Left lung (tissue), 10 donors: Measurements from ENCODE around the gene NFS1. TPM values are rescaled to one million over a fixed set of nuclear protein-coding genes. Genes with fewer than 3 reads are reported as not detected.

Experiments
- ATAC-seq: fragments of 200-7000 bp; cut with Tn5 transposase; one replicate; pipeline ENCODE4 v1.9.1; 2020; ENCODE audit warnings: moderate library complexity
- DNase-seq, 4 donors: peaks; one replicate each; pipeline ENCODE4 v3.0.0-alpha.2; 2013 to 2020
- H3K27ac ChIP-seq, 2 donors: fragments of 200-600 bp; sonication (generic) in 1 of 2; one replicate each; pipeline versions ENCODE4 v1.5.0 to v1.8.0; 2020 to 2021
- H3K27me3 ChIP-seq, 2 donors: fragments of 200-600 bp; sonication (generic) in 1 of 2; one replicate each; pipeline versions ENCODE4 v1.5.0 to v1.8.0; 2020 to 2021
- H3K36me3 ChIP-seq, 2 donors: fragments of 200-600 bp; sonication (generic) in 1 of 2; one replicate each; pipeline versions ENCODE4 v1.5.0 to v1.8.0; 2020 to 2021
- H3K4me1 ChIP-seq, 2 donors: fragments of 200-600 bp; one replicate each; pipeline ENCODE4 v1.8.0; 2021
- H3K4me3 ChIP-seq, 2 donors: fragments of 200-600 bp; sonication (generic) in 1 of 2; one replicate each; pipeline versions ENCODE4 v1.5.0 to v1.8.0; 2020 to 2021; ENCODE audit warnings: mild to moderate bottlenecking in 1 of 2
- H3K9me3 ChIP-seq, 2 donors: fragments of 200-600 bp; sonication (generic) in 1 of 2; one replicate each; pipeline versions ENCODE4 v1.5.0 to v1.8.0; 2020 to 2021
- intact Hi-C, 2 donors: fragments of 100-400 bp; cut with DNase I; formaldehyde crosslinking; loops; one replicate each; pipeline versions ENCODE4 v1.11.2 to v1.14.2; 2022
- polyA plus RNA-seq, 6 donors: library from polyadenylated mRNA; unstranded; fragments of 120-200 nt; gene quantifications; one replicate each; pipeline ENCODE4 v1.2.1, GENCODE V29; 2013; ENCODE audit not compliant: insufficient read length in 6 of 6
- total RNA-seq, 2 donors: library from RNA; stranded (reverse); fragmentation: NEBNext Ultra II Directional; extraction: Animal tissue kit (Norgen Biotek cat#: 25700); gene quantifications; one replicate each; pipeline ENCODE4 v1.2.1, GENCODE V29; 2021
- TF ChIP-seq, protein P1 (sequence below), 2 donors: fragments of 200-600 bp; sonication (generic) in 1 of 2; IDR thresholded peaks; one replicate each; pipeline versions ENCODE4 v1.5.0 to v1.8.0; 2021; ENCODE audit warnings: antibody characterized with exemption in 2 of 2
- donor health status: DM: no; HTN: yes; CAD: no.
- donor health status: DM: no; HTN: no; CAD: no.

The NFS1 gene
- total and polyA plus RNA-seq, 8 donors = 18.5 to 32.5 (median 20.5) TPM

GRCh38 chr20:35653430-35653734, 45.8 kb downstream of the NFS1 start:
- no peak for DNase-seq
- TF ChIP-seq, protein P1, sequence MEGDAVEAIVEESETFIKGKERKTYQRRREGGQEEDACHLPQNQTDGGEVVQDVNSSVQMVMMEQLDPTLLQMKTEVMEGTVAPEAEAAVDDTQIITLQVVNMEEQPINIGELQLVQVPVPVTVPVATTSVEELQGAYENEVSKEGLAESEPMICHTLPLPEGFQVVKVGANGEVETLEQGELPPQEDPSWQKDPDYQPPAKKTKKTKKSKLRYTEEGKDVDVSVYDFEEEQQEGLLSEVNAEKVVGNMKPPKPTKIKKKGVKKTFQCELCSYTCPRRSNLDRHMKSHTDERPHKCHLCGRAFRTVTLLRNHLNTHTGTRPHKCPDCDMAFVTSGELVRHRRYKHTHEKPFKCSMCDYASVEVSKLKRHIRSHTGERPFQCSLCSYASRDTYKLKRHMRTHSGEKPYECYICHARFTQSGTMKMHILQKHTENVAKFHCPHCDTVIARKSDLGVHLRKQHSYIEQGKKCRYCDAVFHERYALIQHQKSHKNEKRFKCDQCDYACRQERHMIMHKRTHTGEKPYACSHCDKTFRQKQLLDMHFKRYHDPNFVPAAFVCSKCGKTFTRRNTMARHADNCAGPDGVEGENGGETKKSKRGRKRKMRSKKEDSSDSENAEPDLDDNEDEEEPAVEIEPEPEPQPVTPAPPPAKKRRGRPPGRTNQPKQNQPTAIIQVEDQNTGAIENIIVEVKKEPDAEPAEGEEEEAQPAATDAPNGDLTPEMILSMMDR (IDR thresholded peaks at IDR 0.05) = no peak
- Histone ChIP-seq H3K4me3 (no peak overlapping the region), H3K36me3 (peaks cover 3 to 42% of the 10 kb centered on the region in 2 donors), H3K27ac (no peak overlapping the region), H3K4me1 (peaks cover 19 to 44% of the 10 kb centered on the region in 2 donors), H3K27me3 (no peaks in the 10 kb centered on the region), H3K9me3 (no peaks in the 10 kb centered on the region)
- no peak for ATAC-seq
- intact Hi-C loops = no loop called here

DNA sequence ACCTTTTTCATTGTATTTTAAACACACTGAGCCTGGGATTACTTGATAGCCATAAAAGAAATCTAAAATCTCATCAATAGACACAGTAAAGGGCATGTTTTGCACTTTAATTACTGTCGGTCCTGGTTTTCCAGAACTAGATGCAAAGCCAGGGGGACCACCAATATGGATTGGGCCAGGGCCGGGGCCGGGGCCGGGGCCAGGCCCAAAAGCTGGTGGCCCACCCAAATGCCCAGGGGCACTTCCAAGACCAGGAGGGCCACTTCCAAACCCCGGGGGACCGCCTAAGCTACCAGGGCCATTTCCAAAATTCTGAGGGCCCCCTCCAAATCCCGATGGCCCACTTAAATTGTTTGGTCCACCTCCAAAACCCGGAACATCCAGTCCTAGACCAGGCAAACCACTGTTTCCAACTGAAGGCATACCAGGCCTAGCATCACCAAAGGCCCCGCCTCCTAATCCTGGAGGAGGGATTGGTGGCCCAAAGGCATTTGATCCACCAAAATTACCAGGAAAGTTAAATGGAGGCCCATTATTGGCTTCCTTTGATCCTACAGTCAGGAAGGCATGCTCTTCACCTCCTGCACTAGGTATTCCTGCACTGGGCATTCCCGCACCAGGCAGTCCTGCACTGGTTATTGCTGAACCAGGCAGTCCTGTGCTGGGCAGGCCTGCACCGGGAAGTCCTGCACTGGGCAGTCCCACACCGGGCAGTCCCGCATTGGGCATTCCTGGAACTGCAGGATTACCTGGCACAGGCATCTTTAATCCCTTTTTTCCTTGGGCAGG, 46.3 kb downstream of the NFS1 start:
- Histone ChIP-seq H3K9me3 (no peaks in the 10 kb centered on the region), H3K4me3 (no peak overlapping the region), H3K4me1 (peaks cover 14 to 42% of the 10 kb centered on the region in 2 donors), H3K27ac (no peak overlapping the region), H3K27me3 (no peaks in the 10 kb centered on the region), H3K36me3 (peaks cover 3 to 42% of the 10 kb centered on the region in 2 donors)
- intact Hi-C loops = no loop called here
- DNase-seq (no peak), ATAC-seq (no peak)
- TF ChIP-seq, protein P1 (IDR thresholded peaks at IDR 0.05) = no peak

DNA sequence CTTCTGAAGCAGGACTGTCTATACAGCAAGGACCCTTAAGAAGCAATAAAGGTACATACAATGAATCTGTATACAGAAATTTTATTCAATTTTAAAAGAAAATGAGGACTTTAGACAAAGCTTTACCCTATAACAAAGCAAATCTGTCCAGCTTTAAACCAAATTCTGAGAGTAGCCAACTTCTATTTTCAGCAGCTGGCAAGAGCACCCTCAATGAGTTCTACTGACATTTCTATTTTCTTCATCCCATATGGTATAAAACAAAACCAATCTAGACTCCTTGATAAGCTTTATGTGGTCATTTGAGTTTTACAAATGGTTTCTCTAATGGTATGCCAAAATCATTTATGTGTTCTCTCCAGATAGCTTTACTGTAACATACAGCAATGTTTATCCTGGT, 47.2 kb downstream of the NFS1 start:
- H3K27ac ChIP-seq = no peak overlapping the region
- no peaks in the 10 kb centered on the region for H3K9me3 ChIP-seq
- no peak for DNase-seq
- peaks cover 6 to 34% of the 10 kb centered on the region in 2 donors for H3K4me1 ChIP-seq
- H3K27me3 ChIP-seq = no peaks in the 10 kb centered on the region
- no peak overlapping the region for H3K4me3 ChIP-seq
- TF ChIP-seq, protein P1 (IDR thresholded peaks at IDR 0.05) = no peak
- intact Hi-C loops = no loop called here
- ATAC-seq = no peak
- H3K36me3 ChIP-seq = peaks cover 3 to 42% of the 10 kb centered on the region in 2 donors

GRCh38 chr20:35650632-35651031, 48.5 kb downstream of the NFS1 start:
- Histone ChIP-seq H3K4me1 (peaks cover 6 to 34% of the 10 kb centered on the region in 2 donors), H3K27ac (no peak overlapping the region), H3K36me3 (peaks cover 3 to 37% of the 10 kb centered on the region in 2 donors), H3K4me3 (no peak overlapping the region), H3K27me3 (no peaks in the 10 kb centered on the region), H3K9me3 (no peaks in the 10 kb centered on the region)
- no peak for DNase-seq
- intact Hi-C loops = no loop called here
- ATAC-seq = no peak
- TF ChIP-seq, protein P1 (IDR thresholded peaks at IDR 0.05) = no peak

DNA sequence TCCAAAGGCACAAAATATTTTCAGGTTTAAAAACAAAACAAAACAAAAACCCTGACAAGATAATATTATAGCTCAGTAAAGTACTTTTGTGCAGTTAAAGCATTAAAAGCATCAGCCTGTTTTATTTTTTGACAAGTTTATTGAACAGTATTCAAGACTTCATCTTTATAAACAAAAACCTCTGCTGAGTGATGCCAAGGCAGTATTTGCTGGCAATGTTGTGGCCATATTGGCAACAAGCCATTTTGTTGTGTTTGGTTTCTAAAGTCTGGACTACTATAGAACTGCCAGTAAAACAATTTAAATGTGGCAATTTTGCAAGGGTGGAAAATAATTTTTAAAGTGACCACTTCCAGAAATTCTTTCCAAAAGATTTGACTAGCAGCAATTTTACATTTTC, 50.3 kb downstream of the NFS1 start:
- Histone ChIP-seq H3K27ac (no peak overlapping the region), H3K4me1 (peaks cover 6 to 38% of the 10 kb centered on the region in 2 donors), H3K9me3 (no peaks in the 10 kb centered on the region), H3K4me3 (no peak overlapping the region), H3K36me3 (peaks cover 1 to 20% of the 10 kb centered on the region in 2 donors), H3K27me3 (no peaks in the 10 kb centered on the region)
- DNase-seq (peak in 1 of 4 donors; percentile 19), ATAC-seq (no peak)
- TF ChIP-seq, protein P1 (IDR thresholded peaks at IDR 0.05) = no peak
- intact Hi-C loops = no loop called here
